HuH-7.5 (cell line): Measurements from ENCODE around the gene EGFL7.
"Not testable (repeated sequence)": the region's sequence is repeated elsewhere in the genome, so short reads cannot be mapped to it uniquely, and the experiment has no call there.

ENCODE experiments used
- DNase-seq: peaks from one replicate; pipeline ENCODE4 v3.0.0; 2011; ENCODE audit warnings: low spot score

EGFL7 gene

GRCh38 chr9:136697146-136697820 lies 34.6 kb downstream of the EGFL7 start:
- peak; percentile 78 for DNase-seq

- peak; percentile 90 for DNase-seq
These were observed 35.3 kb downstream of the EGFL7 start for GRCh38 chr9:136697821-136698526.

DNA sequence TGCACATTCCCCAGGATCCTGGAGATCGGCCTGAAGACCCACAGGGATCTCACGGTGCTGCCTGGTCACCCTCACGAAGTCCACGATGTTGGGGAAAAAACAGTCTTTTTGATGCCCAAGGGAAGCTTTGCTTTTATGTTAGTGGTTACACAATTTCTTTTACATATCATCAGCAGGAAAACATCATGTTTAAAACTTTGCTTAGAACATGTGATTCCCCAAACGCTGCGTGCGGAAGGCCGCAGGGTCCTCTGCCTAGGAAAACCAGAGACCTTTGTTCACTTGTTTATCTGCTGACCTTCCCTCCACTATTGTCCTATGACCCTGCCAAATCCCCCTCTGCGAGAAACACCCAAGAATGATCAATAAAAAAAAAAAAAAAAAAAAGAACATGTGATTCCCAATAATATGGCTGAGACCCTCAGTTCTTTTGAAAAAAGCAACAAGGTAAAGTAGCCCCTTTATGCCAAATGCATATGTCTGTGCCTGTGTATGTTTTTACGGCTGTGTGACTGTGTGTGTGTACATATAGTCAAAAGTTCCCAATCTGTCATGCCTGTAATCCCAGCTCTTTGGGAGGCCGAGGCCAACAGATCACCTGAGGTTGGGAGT lies 36.0 kb downstream of the EGFL7 start:
- DNase-seq, result no peak

GRCh38 chr9:136700304-136700703 lies 37.6 kb downstream of the EGFL7 start:
- DNase-seq, result no peak

DNA sequence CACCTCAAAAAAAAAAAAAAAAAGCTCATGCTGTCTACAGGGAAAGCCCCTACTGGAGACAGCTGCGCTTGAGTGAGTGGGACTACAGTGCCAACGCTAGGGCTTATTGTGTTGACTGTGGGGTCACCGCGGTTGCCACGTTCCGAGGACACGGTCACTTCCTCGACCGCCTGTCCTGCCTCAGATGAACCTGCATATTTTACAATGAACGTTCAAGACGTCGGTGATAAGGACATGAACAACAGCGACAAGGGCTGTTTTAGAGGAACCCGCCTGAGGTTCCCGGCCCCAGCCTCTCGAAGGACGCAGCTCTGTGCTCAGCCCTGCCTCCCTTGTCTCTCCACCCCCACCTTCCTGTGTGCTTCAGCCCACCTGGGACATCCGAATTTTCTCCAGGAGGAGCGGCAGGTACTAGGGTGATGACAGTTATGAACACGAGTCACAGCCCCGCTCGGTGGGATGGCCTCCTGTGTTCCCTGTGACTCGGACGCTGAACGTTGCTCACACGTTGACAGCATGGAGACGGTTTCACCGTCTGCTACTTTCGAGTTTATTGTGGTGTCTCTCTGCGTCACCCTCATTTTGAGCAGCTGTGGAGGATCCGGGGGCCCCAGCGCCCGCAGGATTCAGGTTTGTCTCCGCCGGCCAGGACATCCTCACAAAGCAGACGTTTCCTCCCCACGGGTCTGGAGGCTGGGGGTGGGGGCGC lies 38.4 kb downstream of the EGFL7 start:
- no peak for DNase-seq

DNA sequence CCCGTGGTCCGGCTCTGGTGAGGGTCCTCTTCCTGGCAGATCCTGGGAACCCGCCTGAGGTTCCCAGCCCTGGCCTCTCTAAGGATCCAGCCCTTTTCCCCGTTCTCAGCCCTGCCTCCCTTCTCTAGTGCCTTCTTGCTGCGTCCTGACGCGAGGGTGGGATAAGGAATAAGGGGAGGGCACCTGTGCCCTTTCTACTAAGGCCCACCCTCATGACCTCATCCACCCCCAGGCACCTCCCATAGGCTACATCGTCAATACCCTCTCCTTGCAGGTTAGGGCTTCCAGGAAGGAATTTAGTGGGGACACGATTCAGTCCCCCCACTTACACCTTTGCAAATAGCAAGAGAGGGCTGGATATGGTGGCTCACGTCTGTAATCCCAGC lies 38.9 kb downstream of the EGFL7 start:
- DNase-seq, result no peak

- DNase-seq, result no peak
These were observed 40.7 kb downstream of the EGFL7 start for GRCh38 chr9:136703276-136703860.

DNA sequence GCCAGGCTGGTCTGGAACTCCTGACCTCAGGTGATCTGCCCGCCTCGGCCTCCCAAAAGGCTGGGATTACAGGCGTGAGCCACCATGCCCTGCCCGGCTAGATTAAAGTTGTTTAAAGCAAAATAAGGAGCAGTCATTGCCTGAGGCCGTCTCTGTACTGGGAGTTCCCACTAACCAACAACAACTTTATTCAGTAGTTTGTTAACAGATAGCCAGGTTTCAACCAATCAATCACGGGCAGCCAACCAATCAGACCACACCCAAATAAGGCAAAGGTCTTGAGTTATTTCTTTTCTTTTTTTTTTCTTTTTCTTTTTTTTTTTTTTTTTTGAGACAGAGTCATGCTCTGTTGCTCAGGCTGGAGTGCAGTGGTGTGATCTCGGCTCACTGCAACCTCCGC lies 42.0 kb downstream of the EGFL7 start:
- not testable (repeated sequence) for DNase-seq

DNA sequence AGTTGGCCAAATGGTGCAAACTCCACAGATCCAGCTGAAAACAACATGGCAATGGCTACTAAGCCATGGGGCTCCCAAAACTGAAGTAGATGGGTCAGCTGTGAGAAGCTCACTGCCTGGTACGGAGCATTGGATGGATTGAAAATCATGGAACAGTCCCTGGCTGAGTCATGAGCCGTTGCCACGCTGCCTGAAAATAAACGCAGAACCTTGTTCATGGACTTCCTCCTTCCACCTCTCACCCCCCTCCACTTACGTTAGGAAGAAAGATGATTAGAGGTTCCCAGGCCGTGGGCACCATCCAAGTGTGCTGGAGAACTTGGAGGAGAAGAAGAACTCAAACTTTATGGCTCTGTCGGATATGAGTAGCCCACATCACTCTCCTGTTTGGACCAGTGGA lies 42.8 kb downstream of the EGFL7 start:
- DNase-seq, result no peak

DNA sequence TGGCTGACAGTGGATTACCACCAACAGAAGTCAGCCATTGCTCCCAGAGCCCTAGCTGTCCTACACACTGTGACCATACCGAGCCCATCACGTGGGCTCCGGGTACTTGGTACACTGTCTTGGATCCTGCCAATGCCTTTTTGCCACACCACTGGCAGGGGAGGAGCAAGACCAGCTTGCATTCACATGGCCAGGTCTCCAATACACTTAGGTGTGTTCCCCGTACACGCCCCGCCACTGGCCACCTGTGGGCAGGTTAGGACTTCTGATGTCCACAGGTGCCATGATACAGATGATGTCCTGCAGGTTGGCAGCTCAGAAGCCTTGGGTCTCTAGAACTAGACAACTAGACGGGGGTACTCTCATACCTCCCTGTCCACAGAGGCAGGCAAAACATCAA lies 44.3 kb downstream of the EGFL7 start:
- no peak for DNase-seq

DNA sequence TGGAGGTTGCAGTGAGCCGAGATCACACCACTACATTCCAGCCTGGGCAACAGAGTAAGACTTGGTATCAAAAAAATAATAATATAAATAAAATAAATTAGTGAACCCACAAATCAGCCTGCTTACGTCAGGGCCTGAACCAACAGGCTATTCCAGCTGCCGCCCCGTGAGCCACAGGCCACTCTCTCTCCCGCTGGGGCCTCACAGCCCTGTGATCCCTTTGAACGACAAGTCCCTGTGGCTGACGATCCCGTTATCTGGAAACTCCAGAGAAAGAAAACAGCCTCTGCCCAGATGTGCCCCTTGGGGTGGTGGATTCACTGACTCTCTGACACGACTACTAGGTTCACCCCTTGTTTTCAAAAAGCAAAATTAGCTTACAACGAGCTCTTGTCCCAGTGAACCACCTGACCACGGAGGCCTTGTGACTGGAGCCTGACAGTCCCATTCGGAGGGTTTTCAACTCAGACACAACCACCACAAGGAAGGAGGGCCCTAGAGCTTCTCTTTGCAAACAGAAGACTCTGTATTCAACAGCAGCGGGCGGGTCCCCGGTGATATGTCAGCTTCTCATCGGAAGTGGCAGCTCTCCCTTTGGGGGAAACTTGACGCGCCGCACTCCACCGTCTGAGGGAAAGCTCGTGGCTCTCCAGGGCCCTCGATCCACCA lies 45.3 kb downstream of the EGFL7 start:
- no peak for DNase-seq

DNA sequence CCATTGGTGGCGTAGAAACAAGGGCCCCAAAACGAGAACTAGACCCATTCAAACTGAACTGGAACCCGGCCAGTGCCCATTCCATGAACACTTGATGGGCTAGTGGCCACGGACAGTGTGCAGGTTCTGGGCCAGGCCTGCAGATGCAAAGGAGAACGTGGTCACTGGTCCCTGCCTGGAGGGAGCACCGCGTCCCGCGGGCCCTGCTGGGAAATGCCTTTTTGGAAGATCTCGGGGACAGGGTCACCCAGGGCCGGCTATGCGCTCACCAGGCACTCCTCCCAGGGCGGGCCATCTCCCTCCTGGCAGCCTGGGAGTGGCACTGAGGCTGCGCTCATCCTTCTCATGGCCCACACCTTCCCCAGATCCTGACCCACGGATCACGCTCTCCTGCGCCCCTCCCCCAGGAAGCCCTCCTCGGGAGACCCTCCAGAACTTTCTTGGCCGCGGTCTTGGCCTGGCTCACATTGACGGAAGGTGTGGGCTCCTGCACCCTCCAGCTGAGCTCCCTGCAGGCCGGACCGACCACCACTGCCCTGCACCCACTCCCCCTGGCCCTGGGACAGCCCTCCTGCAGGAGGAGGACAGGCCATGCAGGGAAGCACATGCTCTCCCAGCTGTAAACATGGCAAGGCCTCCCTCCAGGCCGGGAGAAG lies 46.9 kb downstream of the EGFL7 start:
- DNase-seq, result no peak

DNA sequence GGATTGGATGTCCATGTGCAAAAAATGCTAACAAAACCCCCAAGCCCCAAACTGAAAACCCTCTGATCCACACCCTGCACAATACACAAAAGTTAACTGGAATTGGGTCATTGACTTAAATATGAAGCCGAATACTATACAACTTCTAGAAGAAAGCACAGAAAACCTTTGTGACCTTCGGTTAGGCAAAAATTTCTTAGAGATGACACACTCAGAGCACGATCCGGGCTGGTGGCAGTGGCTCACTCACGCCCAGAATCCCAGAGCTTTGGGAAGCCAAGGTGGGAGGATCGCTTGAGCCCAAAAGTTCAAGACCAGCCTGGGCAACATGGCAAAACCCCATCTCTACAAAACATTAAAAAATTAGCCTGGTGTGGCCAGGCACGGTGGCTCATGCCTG lies 47.8 kb downstream of the EGFL7 start:
- DNase-seq, result no peak

- not testable (repeated sequence) for DNase-seq
These were observed 48.5 kb downstream of the EGFL7 start for GRCh38 chr9:136711219-136711648.

DNA sequence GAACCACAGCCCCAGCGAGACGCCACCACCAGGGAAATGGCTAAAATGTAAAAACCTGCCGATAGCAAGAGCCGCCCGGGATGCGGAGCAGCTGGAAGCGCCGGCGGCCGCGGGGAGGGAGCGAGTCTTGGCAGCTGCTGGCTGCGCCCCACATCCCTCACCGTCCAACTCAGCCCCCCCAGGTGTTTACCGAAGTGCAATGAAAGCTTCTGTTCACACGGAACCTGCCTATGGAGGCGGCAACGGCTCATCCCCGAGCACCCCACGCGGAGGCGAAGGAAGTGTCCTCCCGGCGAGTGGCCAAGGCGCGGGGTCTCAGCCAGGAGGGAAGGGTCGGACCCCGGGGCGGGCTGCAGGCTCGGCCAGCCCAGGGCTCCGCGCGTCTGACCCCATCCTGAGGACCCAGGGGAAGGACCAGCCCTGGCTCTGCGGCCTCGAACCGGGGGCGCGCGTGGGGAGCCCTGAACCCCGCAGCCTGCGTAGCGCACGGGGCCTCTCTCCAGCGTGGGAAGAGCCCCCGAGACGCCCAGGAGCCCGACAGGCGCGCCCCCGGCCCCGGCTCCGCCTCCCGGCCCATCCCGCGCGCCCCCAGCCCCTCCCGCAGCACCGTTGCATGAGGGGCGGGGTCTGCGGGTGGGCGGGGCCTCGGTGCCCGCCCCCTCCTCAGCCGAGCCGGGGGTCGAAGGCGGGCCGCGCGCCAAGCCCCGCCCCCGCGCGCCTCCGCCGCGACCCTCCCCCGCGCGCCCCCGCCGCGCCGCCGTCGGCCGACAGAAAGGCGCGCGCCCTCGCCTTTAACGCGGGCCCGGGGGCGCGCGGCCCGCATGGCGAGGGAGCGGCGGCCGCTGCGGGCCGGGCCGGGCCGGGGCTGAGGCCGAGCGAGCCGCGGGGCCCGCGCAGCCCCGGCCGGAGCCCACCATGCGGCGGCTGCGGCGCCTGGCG lies 49.3 kb downstream of the EGFL7 start, which contains the start of gene DIPK1B:
DIPK1B (plus strand) TSS at position 822 of the 939 bp plus-strand sequence; CDS start at position 916, 94 bp downstream.
- DNase-seq, result peak; percentile 95

DNA sequence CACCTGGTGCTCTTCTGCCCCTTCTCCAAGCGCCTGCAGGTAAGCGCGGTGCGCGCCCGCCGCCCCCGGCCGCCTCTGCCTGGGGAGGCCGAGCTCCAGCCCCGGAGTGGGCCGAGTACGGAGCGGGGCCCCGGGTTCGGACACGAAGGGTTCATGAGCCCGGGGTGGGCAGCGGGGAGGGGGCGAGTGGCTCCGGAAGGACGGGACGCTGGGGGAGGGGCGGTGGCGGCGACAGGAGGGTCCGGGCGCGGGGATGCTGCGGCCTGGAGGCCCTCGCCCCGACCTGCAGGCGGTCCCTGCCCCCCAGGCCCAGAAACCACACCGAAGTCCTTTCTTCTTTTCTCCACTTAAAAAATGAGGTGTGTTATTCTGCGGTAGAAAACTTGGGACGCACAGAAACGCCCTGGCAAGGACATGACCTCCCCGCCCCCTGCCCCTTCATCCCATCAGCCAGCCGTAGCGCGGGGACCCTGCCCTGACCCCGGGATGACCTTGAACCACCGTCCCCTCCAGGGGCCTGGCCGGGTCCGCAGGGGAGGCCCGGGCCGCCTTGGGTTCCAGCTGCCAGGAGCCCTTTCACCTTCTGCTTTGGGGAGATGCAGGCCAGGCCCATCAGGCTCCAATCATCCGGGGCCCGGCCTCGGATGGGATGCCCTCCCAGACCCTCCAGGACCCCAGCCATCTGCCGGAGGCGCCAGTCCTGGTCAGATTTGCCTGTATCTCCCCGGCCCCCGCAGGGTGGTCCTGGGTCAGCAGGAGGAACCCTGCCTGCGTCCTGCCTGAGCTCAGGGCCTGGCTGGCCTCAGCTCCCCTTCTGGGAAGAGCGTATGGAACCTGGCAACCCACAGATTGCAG lies 50.2 kb downstream of the EGFL7 start:
- no peak for DNase-seq

GRCh38 chr9:136713550-136713949 lies 50.8 kb downstream of the EGFL7 start:
- no peak for DNase-seq

DNA sequence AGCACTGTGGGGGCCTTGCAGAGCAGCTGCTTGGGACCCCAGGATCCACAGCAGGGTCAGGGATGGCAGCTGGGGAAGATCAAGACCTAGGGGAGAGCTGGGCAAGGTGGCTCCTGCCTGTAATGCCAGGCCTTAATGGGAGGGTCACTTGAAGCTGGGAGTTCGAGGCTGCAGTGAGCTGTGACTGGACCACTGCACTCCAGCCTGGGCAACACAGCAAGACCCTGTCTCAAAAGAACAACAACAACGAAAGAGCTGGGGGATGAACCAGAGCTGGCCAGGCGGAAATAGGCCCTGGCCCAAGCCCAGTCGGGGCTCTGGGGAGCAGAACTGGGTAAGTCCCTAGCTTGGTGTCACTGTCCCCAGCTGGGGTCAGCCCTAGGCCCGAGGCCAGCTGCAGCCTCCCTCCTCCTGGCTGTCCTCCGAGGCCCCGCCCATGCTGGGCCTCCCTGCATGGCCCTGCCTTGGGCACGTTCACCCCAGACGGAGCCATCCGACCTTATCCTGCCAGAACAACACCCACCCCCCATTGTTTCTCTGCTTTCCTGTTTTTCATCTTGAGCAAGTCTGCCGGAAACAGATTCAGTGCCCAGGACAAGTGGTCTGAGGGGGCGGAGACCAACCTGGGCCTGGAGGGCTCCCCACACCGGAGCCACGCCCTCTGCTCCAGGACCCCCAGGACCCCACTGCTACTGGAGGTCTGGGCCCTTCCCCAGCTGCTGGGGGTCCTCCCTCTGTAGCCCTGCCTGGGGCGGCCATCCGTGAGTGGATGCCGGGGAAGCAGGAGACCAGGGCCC lies 51.6 kb downstream of the EGFL7 start:
- DNase-seq, result no peak
